ENCODE results near the gene RAB25.

The RAB25 gene

GRCh38 chr1:156117414-156118176, 56.6 kb downstream of the RAB25 start:
- peak overlapping the region; percentile 89 for H3K27ac ChIP-seq
- no peak for TF ChIP-seq CTCF (IDR thresholded peaks at IDR 0.05)
- no peak for TF ChIP-seq ZFX (IDR thresholded peaks at IDR 0.05; ENCODE audit: borderline replicate concordance)

- H3K27ac ChIP-seq: peak overlapping the region; percentile 89
- TF ChIP-seq CTCF (IDR thresholded peaks at IDR 0.05): no peak
- no peak for TF ChIP-seq ZFX (IDR thresholded peaks at IDR 0.05; ENCODE audit: borderline replicate concordance)
Measured at GRCh38 chr1:156118177-156118868, 57.4 kb downstream of the RAB25 start.

- peak overlapping the region; percentile 89 for H3K27ac ChIP-seq
- no peak for TF ChIP-seq CTCF (IDR thresholded peaks at IDR 0.05)
- TF ChIP-seq ZFX (IDR thresholded peaks at IDR 0.05; ENCODE audit: borderline replicate concordance): no peak
Measured at GRCh38 chr1:156119503-156120209, 58.7 kb downstream of the RAB25 start.

Measured in 22Rv1 (cell line).